GM18861 (cell line): ENCODE measurements around the gene GDF11.

ENCODE experiments used
- ATAC-seq: cut with Tn5 transposase; IDR thresholded peaks from one replicate; pipeline ENCODE4 v1.9.1; 2021; ENCODE audit not compliant: unreplicated experiment

The GDF11 gene

DNA sequence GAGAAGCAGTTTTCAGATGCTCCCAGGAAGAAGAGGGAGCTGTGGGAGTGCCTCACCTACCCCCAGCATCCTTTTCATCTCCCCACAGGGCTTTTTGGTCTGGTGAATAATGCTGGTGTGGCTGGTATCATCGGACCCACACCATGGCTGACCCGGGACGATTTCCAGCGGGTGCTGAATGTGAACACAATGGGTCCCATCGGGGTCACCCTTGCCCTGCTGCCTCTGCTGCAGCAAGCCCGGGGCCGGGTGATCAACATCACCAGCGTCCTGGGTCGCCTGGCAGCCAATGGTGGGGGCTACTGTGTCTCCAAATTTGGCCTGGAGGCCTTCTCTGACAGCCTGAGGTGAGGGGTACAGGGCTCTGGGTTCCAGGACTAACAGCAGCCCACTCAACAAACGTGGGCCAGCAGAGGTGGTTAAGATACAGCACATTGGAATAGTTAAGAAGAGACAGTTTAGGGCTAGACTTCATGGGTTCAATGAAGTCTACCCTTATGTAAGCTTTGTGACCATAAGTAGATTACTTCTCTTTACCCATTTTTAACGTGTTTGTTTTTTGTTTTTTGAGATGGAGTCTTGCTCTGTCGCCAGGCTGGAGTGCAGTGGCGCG lies 21.2 kb upstream of the GDF11 start:
- no peak for ATAC-seq

DNA sequence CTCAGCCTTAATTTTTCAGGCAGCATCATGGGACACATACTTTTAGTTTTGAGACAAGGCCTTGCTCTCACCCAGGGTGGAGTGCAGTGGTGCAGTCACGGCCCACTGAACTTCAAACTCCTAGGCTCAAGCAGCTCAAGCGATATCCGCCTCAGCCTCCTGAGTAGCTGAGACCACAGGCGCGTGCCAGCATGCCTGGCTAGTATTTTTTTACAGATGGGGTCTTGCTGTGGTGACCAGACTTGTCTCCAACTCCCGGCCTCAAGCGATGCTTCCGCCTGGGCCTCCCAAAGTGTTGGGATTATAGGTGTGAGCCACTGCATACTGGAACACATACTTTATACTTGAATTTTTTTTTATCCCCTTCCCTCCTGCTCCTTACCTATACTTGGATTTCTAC lies 20.0 kb upstream of the GDF11 start:
- ATAC-seq: no peak

DNA sequence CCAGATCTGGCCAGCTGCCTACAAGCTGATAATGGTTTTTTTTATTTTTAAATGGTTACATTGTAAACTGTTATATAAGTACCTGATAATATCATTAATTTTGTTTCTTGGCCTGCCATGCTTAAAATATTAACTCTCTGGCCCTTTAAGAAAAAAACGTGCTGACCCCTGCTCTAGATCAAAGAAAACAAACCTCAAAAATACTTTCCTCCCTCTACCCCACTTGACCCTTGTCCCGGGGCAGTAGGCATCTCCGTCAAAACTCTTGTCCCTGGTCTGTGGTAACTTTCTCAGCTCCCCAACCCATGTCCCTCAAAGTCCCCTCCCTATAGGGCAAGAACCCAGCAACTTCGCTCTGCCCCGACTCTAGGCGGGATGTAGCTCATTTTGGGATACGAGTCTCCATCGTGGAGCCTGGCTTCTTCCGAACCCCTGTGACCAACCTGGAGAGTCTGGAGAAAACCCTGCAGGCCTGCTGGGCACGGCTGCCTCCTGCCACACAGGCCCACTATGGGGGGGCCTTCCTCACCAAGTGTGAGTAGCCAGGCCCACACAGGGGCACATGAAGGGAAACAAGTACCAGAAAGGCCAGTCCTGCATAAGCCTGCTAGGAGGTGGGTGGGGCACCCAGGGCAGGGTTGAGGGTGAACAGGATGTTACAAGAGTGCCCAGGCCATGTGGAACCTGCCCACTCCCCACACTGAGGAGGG lies 19.3 kb upstream of the GDF11 start:
- no peak for ATAC-seq

DNA sequence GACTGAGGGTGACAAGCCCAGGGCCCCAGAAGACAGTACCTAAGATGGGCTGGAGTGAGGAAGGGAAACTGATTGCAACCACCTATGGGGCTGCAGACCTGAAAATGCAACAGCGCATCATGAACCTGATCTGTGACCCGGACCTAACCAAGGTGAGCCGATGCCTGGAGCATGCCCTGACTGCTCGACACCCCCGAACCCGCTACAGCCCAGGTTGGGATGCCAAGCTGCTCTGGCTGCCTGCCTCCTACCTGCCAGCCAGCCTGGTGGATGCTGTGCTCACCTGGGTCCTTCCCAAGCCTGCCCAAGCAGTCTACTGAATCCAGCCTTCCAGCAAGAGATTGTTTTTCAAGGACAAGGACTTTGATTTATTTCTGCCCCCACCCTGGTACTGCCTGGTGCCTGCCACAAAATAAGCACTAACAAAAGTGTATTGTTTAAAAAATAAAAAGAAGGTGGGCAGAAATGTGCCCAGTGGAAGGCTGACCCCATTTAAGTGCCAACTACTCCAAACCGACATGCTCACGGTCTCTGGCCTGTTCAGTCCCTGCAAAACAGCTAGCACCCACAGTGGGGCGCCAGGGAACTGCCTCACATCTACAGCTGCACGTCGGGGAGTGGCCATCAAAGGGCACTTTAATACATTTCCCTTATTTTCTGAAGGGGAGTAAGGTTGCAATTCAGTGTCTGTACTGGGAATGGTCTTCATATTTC lies 18.5 kb upstream of the GDF11 start:
- no peak for ATAC-seq

DNA sequence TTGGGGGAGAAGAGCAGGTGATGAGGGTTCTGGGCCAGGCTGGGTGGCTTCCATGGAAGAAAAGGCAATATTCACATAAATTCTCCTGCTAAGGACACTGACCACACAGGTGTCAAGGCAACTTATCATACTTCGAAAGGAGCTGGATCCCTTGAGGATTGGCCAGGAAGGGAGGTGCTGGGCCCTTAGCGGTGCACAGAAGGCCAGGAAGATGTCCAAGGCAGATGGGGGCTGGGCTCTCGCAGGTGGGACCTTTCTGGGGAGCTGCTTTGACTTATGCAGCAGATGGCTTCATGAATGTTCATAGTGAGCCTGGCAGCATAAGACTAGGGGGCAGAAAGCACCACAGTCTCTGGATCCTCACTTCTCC lies 18.0 kb upstream of the GDF11 start:
- ATAC-seq: no peak

DNA sequence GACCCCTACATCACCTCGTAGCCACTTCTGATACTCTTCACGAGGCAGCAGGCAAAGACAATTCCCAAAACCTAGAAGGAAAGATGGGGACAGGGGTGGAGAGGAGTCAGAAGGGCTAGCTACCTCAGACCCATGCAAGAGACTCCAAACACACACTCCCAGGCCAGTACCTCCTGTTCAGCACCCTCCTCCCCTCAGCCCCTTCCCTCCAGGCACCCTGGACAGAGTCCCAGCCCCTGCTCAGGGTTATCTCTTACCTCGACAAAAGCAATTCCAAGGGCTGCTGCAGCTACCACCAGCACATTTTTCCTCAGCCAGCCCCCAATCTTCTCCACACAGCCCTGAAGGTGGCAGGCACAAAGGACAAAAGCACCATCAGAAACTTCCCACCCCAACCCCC lies 17.4 kb upstream of the GDF11 start:
- ATAC-seq: no peak

DNA sequence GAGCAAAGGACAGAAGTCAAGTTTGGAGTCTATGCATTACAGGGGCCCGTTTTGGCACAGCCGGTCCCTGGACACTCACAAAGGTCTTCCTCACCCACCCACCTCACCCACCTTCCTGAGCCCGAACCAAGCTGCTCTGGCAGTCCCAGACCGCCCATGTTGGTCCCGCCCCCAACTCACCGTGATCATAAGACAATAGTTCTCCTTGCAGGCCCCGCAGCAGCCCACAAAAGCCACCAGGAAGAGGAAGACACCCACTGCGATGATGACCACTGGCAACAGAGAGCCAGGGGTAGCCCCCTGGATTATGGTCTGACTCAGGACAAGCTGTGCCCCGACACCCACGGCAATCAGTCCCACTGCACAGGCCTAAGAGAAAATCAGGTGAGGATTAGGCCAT lies 16.0 kb upstream of the GDF11 start:
- ATAC-seq: no peak

DNA sequence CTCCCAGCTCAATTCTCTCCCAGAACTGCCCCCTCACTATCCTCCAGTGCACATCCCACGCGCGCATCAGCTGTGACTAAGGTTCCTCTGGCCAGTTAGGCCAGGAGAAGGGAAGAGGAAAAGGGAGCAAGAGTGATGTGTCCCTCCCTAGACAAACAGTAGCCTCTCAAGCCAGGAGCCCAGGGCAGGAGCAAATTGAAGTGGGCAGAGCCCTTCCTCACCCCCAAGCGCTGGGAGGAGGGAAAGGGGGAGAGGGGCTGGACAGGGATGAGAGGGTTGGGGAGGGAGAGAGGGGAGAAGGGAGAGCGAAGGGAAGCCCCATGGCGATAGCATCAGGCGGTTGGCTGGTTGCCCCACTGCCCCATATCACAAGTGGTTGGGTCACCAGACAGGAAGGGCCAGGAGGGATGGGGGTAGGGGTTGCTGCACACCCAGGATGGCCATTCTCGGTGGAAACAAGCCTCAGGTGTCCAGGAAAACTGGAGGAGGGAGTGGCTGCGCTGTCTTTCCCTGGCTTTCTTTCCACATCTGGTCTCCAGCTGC lies 15.2 kb upstream of the GDF11 start:
- ATAC-seq: no peak

DNA sequence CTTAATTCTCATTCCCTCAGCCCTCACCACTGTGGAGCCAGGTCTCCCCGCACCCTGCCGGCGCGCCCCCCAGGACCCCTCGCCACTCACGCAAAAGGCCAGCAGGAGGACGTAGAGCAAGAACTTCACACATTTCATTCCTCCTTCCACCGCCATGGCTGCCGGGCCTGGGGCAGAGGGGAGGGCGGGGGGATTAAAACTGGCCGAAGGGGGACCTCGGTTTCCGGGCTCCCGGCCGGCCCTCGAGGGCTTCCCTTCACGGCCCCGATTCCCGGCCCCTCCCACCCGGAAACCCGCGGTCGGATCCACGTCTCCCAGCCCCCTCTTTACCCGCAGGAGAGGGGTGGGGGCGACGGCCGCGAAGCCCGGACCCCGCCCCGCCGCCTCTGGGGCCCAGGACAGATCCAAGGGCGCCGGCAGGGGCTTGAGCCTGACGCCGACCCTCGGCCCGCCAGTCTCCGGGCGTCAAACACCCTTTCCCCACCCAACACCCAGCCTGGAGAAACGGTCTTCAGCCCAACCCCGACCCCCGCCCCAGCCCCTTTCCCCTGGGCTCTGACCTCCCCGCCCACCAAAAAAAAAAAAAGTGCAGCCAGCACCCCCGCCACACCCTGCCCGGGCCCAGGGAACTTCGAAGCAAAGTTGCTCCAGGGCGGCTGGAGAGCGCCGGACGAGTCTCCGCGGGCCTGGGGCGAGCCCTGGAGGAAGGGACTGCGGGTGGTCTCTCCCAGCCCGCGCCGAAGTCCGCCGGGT lies 14.6 kb upstream of the GDF11 start:
- no peak for ATAC-seq

DNA sequence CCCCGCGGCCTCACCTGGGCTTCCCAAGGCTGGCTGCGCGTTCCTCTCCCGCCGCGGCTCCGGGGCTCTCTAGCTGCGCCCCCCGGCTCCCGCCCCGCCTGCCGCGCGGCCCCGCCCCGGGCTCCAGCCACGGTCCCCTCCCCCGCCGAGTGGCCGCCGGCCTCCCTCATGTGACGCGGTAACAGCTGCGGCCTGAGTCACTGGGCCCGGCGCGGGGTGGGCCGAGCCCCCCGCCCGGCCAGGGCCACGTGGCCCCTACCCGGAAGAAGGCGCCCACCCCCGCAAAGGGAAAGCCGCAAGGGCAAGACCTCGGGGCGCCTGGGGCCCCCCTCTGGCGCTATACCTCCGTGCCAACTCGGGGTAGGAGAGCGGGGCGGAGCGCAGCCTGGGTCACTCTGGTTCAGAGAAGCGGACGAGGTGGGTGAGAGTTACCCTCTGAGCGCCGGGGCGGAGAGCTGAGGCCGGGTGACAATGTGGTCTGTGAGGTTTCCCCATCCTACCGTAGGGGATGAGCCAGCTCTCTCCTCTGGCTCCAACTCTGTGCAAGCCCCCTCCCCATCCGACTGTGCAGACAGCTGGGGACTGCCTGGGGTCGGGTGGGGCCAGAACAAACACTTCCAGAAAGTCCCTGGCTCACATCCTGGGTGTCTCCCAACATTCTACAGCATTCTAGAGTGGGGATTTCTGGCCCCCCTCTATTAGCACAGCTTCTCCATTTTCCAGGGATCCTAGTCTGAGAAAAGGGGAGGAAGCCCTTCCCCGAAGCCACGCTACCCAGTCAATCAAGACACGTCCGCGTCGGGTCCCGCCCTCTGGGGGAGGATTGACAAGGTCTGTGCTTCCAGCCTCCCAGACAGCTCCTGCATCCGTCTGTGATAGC lies 13.7 kb upstream of the GDF11 start, which contains the start of gene CD63:
Gene CD63 (minus strand): TSS at position 71 of the 880 bp plus-strand sequence. CDS start 668 bp downstream, outside the sequence.
- peak; percentile 61 for ATAC-seq

DNA sequence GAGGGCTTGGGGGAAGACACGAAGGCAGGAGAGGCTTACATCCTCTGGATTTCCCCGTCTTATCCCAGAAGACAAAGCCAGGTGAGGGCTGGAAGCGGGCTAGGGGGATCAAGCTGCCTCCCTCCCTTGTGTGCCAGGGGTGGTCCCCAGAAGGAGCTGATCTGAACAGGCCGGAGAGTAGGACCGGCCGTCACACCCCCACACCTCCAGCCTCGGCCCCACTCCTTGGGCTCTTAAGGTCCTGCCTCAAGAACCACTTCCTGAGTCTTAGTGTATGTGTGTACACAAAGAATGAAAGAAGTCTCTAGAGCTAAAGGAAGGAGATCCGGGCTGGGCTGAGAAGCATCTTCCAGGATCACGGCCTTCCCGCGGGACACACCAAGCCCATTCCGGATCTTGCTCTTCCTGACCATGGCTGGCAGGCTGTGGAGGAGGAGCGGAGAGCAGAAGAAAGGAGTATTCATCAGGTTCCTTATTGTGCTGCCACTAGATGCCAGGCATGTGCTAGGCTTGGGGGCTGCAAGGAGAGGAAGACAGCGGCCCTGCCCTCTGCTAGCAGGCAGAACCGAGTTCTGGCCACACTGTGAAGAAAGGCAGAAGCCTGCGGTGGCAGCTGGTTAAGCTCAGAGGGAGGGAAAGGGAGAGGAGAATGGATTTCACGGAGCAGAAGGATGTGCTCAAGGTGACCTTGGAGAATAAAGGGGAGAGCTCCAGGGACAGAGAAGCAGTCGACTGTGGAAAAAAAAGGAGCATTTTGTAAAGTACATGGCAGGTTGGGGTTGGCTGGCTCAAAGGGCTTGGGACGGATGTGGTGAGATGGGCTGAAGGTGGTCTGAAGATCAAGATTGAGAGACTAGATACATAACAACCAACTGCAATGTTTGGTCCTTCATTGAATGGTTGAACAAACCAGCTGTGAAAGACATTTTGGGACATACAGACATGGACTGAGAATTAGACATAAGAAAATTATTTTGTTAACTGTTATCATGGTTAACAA lies 12.8 kb upstream of the GDF11 start:
- peak; percentile 29 for ATAC-seq

DNA sequence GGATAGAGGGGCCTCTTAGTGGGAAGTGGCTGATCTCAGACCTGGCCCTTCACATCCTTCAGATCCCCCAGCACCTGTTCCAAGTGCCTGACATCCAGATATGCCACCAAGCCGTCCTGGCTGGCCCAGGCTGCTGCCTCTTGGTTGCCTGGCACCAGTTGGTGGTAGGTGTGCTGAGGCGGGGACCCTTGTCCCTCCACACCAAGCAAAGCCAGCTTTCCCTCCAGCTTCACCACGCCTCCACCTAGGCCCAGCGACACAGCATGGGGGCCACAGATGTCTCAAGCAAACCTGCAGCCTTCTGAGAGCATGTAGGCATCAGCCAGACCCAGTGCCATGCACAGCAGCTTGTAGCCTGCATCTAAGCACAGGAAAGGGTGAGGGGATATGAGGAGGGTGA lies 10.6 kb upstream of the GDF11 start:
- no peak for ATAC-seq

DNA sequence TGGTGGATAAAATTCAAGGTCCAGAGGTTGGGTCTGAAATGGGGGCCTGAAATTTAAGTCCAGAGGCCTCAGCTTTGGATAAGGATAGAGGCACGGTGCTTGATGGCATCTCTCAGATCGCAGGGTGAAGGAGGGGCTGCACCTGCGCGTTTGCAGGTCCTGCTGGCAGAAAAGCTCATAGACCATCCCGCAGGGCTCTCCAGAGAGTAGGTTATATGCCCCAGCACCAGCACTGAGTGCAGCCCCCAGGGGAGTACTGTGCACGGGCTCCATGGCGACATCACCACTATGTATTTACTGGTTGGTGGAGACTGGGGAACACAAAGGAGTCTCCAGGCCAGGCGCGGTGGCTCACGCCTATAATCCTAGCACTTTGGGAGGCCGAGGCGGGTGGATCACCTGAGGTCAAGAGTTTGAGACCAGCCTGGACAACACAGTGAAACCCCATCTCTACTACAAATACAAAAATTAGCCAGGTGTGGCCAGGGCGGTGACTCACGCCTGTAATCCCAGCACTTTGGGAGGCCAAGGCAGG lies 9.8 kb upstream of the GDF11 start:
- no peak for ATAC-seq

DNA sequence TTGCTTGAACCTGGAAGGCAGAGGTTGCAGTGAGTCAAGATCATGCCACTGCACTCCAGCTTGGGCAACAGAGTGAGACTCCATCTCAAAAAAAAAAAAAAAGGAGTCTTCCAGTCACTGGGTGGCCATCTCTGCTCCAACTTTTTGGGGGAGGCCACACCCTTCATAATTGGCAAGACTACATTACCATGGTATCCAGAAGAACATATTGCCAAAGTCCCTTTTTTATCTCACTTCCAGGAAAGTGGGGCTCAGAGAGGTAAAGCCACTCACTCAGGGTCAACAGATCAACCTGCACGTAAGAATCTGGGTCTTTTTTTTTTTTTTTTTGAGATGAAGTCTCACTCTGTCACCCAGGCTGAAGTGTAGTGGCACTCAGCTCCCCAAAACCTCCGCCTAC lies 9.1 kb upstream of the GDF11 start:
- no peak for ATAC-seq

DNA sequence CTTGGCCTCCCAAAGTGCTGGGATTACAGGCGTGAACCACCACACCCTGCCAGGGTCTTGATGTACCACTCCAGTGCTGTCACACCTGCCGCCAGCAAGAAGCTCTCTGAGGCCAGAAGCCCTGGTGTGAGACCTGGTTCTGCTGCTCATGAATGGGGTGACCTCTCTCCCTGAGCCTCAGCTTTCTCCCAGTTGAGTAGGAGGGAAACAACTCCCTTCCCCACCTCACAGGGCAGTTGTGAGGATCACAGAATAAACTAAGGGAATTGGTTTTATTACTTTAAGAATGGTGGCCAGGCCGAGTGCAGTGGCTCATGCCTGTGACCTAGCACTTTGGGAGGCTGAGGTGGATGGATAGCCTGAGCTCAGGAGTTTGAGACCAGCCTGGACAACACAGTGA lies 8.3 kb upstream of the GDF11 start:
- ATAC-seq: no peak

DNA sequence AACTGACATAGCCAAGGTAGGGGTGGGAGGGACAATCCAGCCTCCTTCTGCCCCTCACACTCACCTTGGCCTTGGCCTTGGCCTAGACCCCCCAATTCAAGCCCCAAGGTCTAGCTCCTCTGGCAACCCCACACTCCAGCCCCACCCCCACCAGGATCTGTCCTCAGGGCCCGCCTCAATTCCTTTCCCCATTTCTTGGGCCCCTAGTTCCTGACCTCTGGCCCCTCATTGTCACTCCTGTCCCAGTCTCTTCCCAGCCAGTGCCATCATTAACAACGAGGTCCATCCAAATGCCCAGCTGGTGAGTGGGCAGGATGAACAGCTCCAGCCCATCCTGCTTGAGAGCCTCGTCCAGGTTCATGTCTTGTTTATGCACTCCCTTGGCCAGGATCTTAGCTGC lies 6.8 kb upstream of the GDF11 start:
- no peak for ATAC-seq

DNA sequence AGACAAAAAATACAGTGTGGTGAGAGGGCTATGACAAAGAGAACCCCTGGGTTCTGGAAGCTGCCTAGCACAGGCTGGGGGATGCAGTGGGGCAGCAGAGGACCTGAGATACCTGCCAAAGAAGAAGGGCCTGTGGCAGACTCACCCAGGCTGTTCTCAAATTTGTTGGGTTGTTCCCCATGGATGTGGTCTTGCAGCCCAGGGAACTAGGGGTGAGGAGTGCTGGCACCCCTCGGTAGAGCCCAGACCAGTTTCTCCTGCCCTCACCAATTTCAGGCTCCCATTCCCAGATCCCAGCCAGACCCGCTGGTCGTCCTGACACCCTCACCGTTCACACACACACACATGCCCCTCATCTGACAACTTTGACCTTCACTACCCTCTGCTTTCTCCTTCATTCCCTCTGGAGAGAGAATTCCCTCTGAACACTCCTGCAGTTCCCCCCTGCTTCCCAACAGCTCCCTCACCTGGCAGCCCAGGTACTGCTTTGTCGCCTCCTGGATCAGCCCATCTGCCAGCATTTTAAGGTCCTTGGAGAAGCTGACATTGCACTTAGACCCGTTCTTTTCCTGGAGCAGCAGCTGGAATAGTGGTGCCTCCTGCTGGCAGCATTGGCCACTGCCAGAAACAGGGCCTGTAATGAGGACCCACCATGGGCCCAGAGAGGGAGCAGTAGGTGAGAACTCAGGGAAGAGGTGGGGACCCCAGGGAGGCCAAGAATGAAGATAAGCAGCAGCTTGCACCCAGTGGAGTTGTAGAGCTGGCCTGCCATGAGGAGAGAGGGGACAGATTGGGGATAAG lies 5.9 kb upstream of the GDF11 start:
- peak; percentile 35 for ATAC-seq

DNA sequence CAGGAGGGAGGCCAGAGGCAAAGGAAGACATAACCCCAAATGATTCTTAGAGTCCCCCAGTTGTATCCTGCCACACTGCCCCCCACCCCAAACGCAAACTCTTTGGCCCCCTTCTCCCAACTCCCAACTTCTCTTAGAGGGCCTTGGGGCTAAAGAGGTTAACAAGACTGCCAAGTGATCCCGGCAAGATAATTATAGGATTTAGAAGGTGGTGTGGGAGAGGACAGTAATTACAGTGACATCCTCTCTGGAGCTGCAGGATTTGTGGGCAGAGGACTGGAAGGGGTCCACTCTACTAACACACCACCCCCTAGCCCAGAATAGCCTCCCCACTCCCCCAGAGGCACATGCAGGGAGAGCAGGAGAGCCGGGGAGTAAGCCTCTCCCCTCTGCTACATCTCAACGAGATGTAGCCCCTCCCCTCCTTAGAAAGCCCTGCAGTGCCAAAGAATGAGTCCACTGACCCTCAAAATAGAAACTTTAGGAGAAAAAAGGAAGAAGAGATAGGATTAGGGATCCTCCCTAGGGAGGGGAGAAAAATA lies 5.3 kb upstream of the GDF11 start:
- peak; percentile 8 for ATAC-seq
